Measurements from ENCODE around the gene SLC48A1. TPM values are rescaled to one million over a fixed set of nuclear protein-coding genes. Genes with fewer than 3 reads are reported as not detected.

SLC48A1 gene
- total RNA-seq, 1 experiment from 2014 or later, result 20.0 TPM

DNA sequence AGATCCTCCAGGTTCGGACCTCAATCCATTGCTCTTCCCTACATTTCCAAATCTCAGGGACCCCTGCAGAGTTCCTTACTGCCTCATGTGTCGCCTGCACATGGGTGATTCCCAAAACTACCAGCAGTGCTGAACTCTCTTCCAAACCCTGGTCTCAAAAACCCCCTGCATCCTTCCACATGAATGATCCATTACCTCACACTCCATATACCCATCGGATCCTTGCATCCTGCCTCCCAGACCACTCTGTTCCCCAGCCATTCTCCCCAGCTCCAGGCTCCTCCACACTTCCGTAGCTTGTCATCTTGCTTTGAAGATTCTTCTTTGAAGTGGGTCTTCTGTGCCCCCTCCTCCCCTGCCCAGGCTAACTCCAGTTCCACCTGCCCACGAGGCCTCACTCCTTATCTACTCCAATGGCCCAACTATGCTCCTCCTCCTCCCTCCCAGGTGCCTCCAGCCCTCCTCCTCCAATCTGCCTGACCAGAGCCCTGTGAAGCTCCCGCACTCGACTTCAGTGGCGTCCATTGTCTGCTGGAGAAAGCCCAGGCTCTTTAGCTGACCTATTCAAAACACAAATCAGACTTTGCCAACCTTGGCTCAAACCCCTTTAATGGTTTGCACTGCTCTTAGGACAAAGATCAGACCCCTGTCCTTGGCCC is 28.1 kb upstream of the SLC48A1 start:
- intact Hi-C loops (cut with micrococcal nuclease), result loop anchor here (1.0 kb wide), 3 partner anchors 22 to 93 kb away; no protein-coding TSS in a partner anchor
- H3K4me1 ChIP-seq (ENCODE audit: control insufficient read depth in 1 of 2, insufficient read depth in 2 of 2, low read length in 2 of 2), result peaks cover 24 to 34% of the 10 kb centered on the region in 2 experiments
- H3K4me2 ChIP-seq (ENCODE audit: low read length), result no peak overlapping the region
- H2AFZ ChIP-seq (ENCODE audit: low read depth, low read length, poor library complexity, severe bottlenecking), result no peak overlapping the region
- H3K27ac ChIP-seq (ENCODE audit: low read depth, low read length), result no peak overlapping the region
- ChIA-PET CTCF (interaction anchor here (0.6 to 6.2 kb wide), 9 partner anchors 11 to 1275 kb away, joined by 3 to 197 read pairs (median 21); partner anchors contain the start of genes RAPGEF3 and SLC48A1), RAD21 (ENCODE audit: low non-redundant PET in 1 of 2, low total read pairs in 2 of 2, uncharacterized antibody in 2 of 2, unreplicated experiment in 2 of 2) (interaction anchor here (1.1 to 5.5 kb wide), 5 partner anchors 22 to 93 kb away, joined by 3 to 61 read pairs (median 14); no protein-coding TSS in a partner anchor), POLR2A (interaction anchor here (1.1 kb wide), 1 partner anchor 94 kb away, joined by 3 read pairs; no protein-coding TSS in a partner anchor)
- no TSS peak for BruUV-seq (replicated peaks)
- no peaks in the 10 kb centered on the region for H3K27me3 ChIP-seq (ENCODE audit: insufficient read depth, low read length)
- no peaks in the 10 kb centered on the region for H4K20me1 ChIP-seq (ENCODE audit: insufficient read depth)
- H3K36me3 ChIP-seq (ENCODE audit: control insufficient read depth in 1 of 2, insufficient read depth in 2 of 2, low read length in 2 of 2), result no peaks in the 10 kb centered on the region
- H3K9ac ChIP-seq (ENCODE audit: low read length), result no peak overlapping the region
- H3K4me3 ChIP-seq (replicated peaks in 1 of 2; ENCODE audit: low read depth in 1 of 2, low read length in 2 of 2), result no peak overlapping the region
- H3K9me3 ChIP-seq (ENCODE audit: control insufficient read depth in 1 of 2, insufficient read depth in 1 of 2, low read depth in 1 of 2, low read length in 2 of 2), result no peaks in the 10 kb centered on the region
- no peak for ATAC-seq
- DNase-seq (ENCODE audit: low read depth, low spot score), result no peak
- H3K9me2 ChIP-seq (ENCODE audit: insufficient read depth), result no peaks in the 10 kb centered on the region
- TF ChIP-seq CBX3 (IDR thresholded peaks at IDR 0.05; ENCODE audit: low read depth), result no peak
- TF ChIP-seq SIN3A (IDR thresholded peaks at IDR 0.05; ENCODE audit: low read depth), result no peak
- TF ChIP-seq, protein P1, sequence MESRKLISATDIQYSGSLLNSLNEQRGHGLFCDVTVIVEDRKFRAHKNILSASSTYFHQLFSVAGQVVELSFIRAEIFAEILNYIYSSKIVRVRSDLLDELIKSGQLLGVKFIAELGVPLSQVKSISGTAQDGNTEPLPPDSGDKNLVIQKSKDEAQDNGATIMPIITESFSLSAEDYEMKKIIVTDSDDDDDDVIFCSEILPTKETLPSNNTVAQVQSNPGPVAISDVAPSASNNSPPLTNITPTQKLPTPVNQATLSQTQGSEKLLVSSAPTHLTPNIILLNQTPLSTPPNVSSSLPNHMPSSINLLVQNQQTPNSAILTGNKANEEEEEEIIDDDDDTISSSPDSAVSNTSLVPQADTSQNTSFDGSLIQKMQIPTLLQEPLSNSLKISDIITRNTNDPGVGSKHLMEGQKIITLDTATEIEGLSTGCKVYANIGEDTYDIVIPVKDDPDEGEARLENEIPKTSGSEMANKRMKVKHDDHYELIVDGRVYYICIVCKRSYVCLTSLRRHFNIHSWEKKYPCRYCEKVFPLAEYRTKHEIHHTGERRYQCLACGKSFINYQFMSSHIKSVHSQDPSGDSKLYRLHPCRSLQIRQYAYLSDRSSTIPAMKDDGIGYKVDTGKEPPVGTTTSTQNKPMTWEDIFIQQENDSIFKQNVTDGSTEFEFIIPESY (IDR thresholded peaks at IDR 0.05; ENCODE audit: extremely low read depth, insufficient replicate concordance, low read length), result no peak
- TF ChIP-seq ZFX (IDR thresholded peaks at IDR 0.05), result no peak
- TF ChIP-seq, protein P2, sequence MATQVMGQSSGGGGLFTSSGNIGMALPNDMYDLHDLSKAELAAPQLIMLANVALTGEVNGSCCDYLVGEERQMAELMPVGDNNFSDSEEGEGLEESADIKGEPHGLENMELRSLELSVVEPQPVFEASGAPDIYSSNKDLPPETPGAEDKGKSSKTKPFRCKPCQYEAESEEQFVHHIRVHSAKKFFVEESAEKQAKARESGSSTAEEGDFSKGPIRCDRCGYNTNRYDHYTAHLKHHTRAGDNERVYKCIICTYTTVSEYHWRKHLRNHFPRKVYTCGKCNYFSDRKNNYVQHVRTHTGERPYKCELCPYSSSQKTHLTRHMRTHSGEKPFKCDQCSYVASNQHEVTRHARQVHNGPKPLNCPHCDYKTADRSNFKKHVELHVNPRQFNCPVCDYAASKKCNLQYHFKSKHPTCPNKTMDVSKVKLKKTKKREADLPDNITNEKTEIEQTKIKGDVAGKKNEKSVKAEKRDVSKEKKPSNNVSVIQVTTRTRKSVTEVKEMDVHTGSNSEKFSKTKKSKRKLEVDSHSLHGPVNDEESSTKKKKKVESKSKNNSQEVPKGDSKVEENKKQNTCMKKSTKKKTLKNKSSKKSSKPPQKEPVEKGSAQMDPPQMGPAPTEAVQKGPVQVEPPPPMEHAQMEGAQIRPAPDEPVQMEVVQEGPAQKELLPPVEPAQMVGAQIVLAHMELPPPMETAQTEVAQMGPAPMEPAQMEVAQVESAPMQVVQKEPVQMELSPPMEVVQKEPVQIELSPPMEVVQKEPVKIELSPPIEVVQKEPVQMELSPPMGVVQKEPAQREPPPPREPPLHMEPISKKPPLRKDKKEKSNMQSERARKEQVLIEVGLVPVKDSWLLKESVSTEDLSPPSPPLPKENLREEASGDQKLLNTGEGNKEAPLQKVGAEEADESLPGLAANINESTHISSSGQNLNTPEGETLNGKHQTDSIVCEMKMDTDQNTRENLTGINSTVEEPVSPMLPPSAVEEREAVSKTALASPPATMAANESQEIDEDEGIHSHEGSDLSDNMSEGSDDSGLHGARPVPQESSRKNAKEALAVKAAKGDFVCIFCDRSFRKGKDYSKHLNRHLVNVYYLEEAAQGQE (IDR thresholded peaks at IDR 0.05; ENCODE audit: low read depth), result no peak
- TF ChIP-seq EZH2 (IDR thresholded peaks at IDR 0.05), result no peak
- no peak for TF ChIP-seq FOSL1 (IDR thresholded peaks at IDR 0.05; ENCODE audit: low read depth)
- TF ChIP-seq SP1 (IDR thresholded peaks at IDR 0.05; ENCODE audit: low read depth), result no peak
- TF ChIP-seq SRF (IDR thresholded peaks at IDR 0.05; ENCODE audit: low read depth), result no peak
- TF ChIP-seq EGR1 (IDR thresholded peaks at IDR 0.05; ENCODE audit: low read depth), result no peak
- TF ChIP-seq TCF7L2 (IDR thresholded peaks at IDR 0.05; ENCODE audit: borderline replicate concordance, extremely low read depth, insufficient read depth, insufficient read length), result no peak
- TF ChIP-seq, protein P3, sequence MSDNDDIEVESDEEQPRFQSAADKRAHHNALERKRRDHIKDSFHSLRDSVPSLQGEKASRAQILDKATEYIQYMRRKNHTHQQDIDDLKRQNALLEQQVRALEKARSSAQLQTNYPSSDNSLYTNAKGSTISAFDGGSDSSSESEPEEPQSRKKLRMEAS (IDR thresholded peaks at IDR 0.05), result no peak
- no peak for TF ChIP-seq CEBPB (IDR thresholded peaks at IDR 0.05; ENCODE audit: low read depth)
- TF ChIP-seq, protein P4, sequence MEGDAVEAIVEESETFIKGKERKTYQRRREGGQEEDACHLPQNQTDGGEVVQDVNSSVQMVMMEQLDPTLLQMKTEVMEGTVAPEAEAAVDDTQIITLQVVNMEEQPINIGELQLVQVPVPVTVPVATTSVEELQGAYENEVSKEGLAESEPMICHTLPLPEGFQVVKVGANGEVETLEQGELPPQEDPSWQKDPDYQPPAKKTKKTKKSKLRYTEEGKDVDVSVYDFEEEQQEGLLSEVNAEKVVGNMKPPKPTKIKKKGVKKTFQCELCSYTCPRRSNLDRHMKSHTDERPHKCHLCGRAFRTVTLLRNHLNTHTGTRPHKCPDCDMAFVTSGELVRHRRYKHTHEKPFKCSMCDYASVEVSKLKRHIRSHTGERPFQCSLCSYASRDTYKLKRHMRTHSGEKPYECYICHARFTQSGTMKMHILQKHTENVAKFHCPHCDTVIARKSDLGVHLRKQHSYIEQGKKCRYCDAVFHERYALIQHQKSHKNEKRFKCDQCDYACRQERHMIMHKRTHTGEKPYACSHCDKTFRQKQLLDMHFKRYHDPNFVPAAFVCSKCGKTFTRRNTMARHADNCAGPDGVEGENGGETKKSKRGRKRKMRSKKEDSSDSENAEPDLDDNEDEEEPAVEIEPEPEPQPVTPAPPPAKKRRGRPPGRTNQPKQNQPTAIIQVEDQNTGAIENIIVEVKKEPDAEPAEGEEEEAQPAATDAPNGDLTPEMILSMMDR (IDR thresholded peaks at IDR 0.05 in 2 of 3, conservative IDR thresholded peaks at IDR 0.05 in 1 of 3; ENCODE audit: borderline replicate concordance in 1 of 3, insufficient read depth in 1 of 3, low read depth in 2 of 3, low read length in 2 of 3), result no peak
- H3K79me2 ChIP-seq (ENCODE audit: insufficient read depth, low read length), result no peaks in the 10 kb centered on the region
